GM06990 (cell line): ENCODE measurements around the gene LMX1A.

Experiments used
- DNase-seq: peaks from one replicate; pipeline ENCODE4 v3.0.0-alpha.2; 2011; ENCODE audit not compliant: insufficient read length; ENCODE audit errors: extremely low read depth
- H3K27me3 ChIP-seq: replicated peaks from 2 replicates; pipeline ENCODE4 v1.6.0; 2011; ENCODE audit warnings: low read length; ENCODE audit not compliant: control insufficient read depth, insufficient read depth
- H3K36me3 ChIP-seq: 2 replicates; pipeline ENCODE4 v1.5.1; 2011; ENCODE audit warnings: low read length; ENCODE audit not compliant: control insufficient read depth, insufficient read depth
- H3K4me3 ChIP-seq: replicated peaks from 2 replicates; pipeline ENCODE4 v1.5.1; 2011; ENCODE audit warnings: low read depth, mild to moderate bottlenecking, control low read depth, low read length
- TF ChIP-seq, protein P1 (sequence below): IDR thresholded peaks from 2 replicates; pipeline ENCODE4 v1.5.1; 2011; ENCODE audit warnings: low read length, control low read depth, mild to moderate bottlenecking, inconsistent platforms; ENCODE audit not compliant: insufficient read depth, poor library complexity, severe bottlenecking

Gene LMX1A

DNA sequence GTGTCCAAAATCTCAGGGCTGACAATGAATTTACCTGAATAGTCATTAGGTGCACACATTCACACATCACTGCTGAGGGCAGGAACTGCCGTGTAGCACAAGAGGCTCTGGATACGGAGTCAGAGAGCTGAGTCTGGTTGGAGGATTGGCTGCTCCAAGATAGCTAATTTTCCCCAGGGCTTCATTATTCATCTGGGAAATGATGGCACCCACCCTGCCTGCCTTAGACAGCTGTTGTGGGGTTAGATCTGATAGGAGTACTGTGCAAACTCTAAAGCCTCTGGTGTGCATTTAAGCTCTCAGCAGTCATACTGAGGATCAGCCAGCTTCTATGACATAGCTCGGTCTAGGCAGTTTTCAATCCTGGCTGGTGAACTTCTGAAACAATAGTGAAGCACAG is 67.0 kb downstream of the LMX1A start:
- Histone ChIP-seq H3K27me3 (no peaks in the 10 kb centered on the region; the same call in 1 of the 2 replicates), H3K36me3 (no peaks in the 10 kb centered on the region), H3K4me3 (no peak overlapping the region)
- TF ChIP-seq, protein P1, sequence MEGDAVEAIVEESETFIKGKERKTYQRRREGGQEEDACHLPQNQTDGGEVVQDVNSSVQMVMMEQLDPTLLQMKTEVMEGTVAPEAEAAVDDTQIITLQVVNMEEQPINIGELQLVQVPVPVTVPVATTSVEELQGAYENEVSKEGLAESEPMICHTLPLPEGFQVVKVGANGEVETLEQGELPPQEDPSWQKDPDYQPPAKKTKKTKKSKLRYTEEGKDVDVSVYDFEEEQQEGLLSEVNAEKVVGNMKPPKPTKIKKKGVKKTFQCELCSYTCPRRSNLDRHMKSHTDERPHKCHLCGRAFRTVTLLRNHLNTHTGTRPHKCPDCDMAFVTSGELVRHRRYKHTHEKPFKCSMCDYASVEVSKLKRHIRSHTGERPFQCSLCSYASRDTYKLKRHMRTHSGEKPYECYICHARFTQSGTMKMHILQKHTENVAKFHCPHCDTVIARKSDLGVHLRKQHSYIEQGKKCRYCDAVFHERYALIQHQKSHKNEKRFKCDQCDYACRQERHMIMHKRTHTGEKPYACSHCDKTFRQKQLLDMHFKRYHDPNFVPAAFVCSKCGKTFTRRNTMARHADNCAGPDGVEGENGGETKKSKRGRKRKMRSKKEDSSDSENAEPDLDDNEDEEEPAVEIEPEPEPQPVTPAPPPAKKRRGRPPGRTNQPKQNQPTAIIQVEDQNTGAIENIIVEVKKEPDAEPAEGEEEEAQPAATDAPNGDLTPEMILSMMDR = no peak
- no peak for DNase-seq

DNA sequence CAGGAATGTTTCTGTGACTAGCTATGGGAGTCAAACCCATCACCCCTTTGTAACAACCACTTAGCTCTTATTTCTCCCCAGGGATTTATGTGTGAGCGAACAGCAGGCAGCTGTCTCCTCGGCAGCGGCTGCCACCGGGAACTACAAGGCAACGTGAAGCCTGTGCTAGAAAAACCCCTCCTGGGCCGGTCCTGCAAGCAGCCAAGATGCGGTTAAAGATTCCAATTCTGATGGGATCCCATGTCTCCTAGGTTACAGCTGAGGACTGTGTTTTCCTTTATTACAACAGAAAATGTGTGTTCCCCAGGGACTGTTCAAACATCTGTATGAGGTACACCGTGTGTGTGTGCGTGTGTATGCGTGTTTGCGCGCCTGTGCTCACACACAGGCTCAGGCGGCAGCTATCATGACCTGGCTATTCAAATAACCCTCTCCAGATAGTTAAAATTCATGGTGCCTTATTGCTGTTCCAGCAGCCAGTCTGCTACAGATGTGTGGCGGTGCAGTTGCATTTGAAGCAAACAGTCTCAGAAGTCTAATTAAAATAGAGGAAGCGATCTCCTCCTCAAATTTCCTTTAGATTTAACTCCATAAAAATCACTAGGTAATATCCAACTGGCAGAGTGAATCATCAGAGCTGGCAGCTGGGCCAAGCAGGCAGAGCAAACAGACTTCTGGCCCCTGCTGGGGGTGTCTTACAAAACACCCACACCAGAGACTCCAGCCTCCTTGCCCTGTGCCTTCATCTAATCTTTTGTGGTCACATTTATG is 68.0 kb downstream of the LMX1A start:
- TF ChIP-seq, protein P1 = no peak
- no peak for DNase-seq

DNA sequence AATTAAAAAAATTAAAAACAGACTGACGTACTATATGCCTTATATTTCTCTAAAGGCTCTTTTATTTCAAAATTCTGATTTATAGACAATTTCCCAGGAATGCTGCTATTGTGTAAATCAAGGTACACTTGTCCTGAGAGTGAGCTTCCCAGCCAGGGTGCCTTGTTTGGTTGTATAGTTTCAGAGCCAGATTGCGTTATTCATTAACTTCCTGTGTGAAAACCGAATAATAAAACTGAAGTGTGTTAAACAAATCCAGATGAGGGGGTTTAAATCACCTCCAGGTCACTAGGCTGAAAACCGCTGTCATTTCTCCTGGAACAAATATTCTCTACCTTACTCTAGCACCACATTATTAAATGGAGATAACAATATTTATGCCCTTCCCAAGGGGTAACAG is 68.7 kb downstream of the LMX1A start:
- no peak for DNase-seq
- no peak overlapping the region for H3K4me3 ChIP-seq
- H3K36me3 ChIP-seq = no peaks in the 10 kb centered on the region
- H3K27me3 ChIP-seq = no peaks in the 10 kb centered on the region; the same call in 1 of the 2 replicates
- TF ChIP-seq, protein P1 = no peak

More for the DNA sequence above, 68.0 kb downstream of the LMX1A start:
- Histone ChIP-seq H3K4me3 (no peak overlapping the region), H3K36me3 (no peaks in the 10 kb centered on the region), H3K27me3 (no peaks in the 10 kb centered on the region; the same call in 1 of the 2 replicates)

DNA sequence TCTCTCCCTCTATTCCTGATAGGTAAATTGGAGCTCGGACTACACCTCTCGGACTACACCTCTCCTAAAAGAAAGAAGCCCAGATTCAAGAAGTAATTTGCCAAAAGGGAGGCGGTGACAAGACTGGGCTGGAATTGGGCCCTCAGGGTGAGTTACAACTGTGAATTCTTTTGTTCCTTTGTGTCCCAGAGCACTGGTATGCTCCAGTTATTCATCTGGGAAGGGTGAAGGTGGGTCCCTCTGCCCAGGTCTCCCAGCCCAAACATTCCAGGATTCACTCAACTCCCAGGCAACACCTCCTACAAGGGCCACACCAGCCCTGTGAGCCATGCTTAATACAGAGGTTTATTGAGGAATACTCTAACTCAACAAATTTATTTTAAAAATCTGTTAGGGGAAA is 69.2 kb downstream of the LMX1A start:
- Histone ChIP-seq H3K36me3 (no peaks in the 10 kb centered on the region), H3K4me3 (no peak overlapping the region), H3K27me3 (no peaks in the 10 kb centered on the region; the same call in 1 of the 2 replicates)
- TF ChIP-seq, protein P1 = no peak
- no peak for DNase-seq

DNA sequence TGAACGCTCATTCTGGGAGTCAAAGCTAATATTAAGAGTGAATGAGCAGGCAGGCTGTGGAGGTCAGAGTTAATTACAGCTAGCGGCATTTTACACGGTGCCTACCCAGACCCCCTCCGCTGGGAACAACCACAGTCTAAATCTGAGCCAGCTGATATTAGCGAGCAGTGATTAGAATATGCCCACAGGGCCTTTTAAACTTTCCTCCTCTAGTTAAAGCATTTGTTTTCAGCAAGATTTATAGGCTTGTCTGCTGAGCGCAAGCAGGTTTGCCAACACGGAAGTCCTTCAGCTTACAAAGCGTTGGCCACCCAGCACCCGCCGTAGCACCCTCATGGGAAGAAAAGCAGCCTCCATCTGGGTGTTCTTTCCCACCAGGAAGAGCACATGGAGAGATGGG is 72.1 kb downstream of the LMX1A start:
- TF ChIP-seq, protein P1 = no peak
- Histone ChIP-seq H3K4me3 (no peak overlapping the region), H3K27me3 (no peaks in the 10 kb centered on the region; the same call in 1 of the 2 replicates), H3K36me3 (no peaks in the 10 kb centered on the region)
- DNase-seq = no peak
